Right atrium auricular region (tissue), 2 donors: Measurements from ENCODE around the gene AKAP8. TPM values are rescaled to one million over a fixed set of nuclear protein-coding genes. Genes with fewer than 3 reads are reported as not detected.
"Not testable (repeated sequence)": the region's sequence is repeated elsewhere in the genome, so short reads cannot be mapped to it uniquely, and the experiment has no call there.

Source experiments
- DNase-seq: peaks from one replicate; pipeline ENCODE4 v3.0.0-alpha.2; 2019; ENCODE audit warnings: low spot score
- H3K27ac ChIP-seq, 2 donors: fragments of 200-600 bp; sonication (generic); 1 replicate in 1 of 2; 2 replicates in 1 of 2; pipeline ENCODE4 v1.5.1; 2016 to 2019
- H3K27me3 ChIP-seq, 2 donors: fragments of 200-600 bp; sonication (generic); one replicate each; pipeline versions ENCODE4 v1.5.1 to v1.6.0; 2017 to 2019
- H3K36me3 ChIP-seq: fragments of 200-600 bp; sonication (generic); one replicate; pipeline ENCODE4 v1.5.1; 2016
- H3K4me1 ChIP-seq, 2 donors: fragments of 200-600 bp; sonication (generic); one replicate each; pipeline versions ENCODE4 v1.5.1 to v1.6.0; 2017 to 2019
- H3K4me3 ChIP-seq, 2 donors: fragments of 200-600 bp; sonication (generic); 1 replicate in 1 of 2; 2 replicates in 1 of 2; pipeline ENCODE4 v1.5.1; 2017 to 2019; ENCODE audit warnings: mild to moderate bottlenecking in 1 of 2, moderate library complexity in 1 of 2
- H3K9me3 ChIP-seq, 2 donors: fragments of 200-600 bp; sonication (generic); one replicate each; pipeline ENCODE4 v1.5.1; 2019
- CTCF ChIP-seq, 2 donors: fragments of 200-600 bp; sonication (generic); IDR thresholded peaks; one replicate each; pipeline ENCODE4 v1.5.1; 2019; ENCODE audit warnings: antibody characterized with exemption in 2 of 2
- total RNA-seq, 2 donors: library from RNA; depleted of rRNA; stranded (reverse); fragments of >200 nt; gene quantifications; one replicate each; pipeline ENCODE4 v1.1.0, GENCODE V29; 2016

AKAP8 gene
- total RNA-seq, 2 donors from 2014 or later = 12.3 to 17.9 TPM

DNA sequence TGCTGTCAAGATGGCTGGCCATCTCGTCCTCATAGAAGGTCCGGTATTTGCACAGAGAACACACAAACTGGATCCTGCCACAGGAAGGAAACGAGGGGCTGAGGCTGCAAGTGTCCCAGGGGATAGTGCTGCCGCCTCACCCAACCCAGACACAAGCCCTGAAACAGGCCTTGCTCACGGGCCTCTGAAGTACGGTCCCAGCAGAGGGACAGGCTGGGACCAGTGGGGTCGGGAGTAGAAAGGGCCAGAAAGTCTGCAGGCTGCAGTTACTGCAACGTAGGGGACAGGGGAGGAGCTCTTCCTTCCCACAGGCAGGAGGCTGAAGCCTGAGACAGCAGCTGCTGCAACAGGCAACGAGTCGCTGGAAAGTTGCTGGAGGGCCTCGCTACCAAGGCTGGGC is 18.2 kb upstream of the AKAP8 start:
- Histone ChIP-seq H3K4me3 (no peak overlapping the region), H3K27ac (no peak overlapping the region), H3K36me3 (peaks cover 88% of the 10 kb centered on the region), H3K9me3 (no peaks in the 10 kb centered on the region), H3K27me3 (no peaks in the 10 kb centered on the region), H3K4me1 (peaks cover 0 to 25% of the 10 kb centered on the region in 2 donors)
- DNase-seq = no peak
- TF ChIP-seq CTCF (IDR thresholded peaks at IDR 0.05) = no peak

DNA sequence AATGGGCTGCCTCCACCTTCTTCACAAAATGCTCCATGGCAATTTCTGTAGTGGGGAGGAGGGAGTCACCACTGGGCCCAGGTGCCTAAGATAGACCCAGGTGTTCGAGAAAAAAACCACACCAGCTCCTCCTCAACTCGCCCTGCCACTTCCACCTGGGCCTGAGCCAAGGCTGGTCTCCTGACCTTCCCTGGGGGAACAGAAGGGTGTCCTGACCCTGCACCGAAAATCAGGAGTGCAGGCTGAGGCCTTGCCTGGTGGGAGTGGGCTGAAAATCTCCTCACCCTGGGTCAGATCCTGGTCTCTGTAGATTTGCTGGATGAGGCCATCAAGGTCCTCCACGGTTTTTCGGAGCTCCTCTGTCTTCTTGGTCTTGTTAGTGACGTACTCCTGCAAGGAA is 17.6 kb upstream of the AKAP8 start:
- Histone ChIP-seq H3K4me3 (no peak overlapping the region), H3K4me1 (peaks cover 0 to 20% of the 10 kb centered on the region in 2 donors), H3K27me3 (no peaks in the 10 kb centered on the region), H3K36me3 (peaks cover 90% of the 10 kb centered on the region), H3K27ac (no peak overlapping the region), H3K9me3 (no peaks in the 10 kb centered on the region)
- TF ChIP-seq CTCF (IDR thresholded peaks at IDR 0.05) = no peak
- no peak for DNase-seq

DNA sequence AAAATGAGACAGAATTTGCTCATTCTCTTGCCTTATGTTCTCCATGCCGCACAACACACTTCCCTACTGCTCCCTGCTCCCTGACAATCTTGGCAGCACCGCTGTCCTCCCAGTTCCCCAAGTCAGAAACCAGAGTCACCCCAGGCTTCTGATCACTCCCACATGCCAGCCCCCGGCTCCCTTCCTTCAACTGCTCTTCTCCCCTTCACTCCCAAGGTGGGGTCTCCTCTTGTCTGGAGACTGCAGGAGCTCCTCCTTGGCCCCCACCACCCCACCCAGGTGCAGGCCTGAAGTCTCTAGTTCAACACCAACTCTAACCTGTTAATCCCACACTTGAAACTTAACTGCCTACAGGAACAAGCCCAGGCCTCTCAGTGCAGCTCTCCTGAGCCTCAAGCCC is 16.8 kb upstream of the AKAP8 start:
- H3K36me3 ChIP-seq = peaks cover 93% of the 10 kb centered on the region
- no peak overlapping the region for H3K27ac ChIP-seq
- no peak overlapping the region for H3K4me3 ChIP-seq
- H3K9me3 ChIP-seq = no peaks in the 10 kb centered on the region
- no peaks in the 10 kb centered on the region for H3K27me3 ChIP-seq
- TF ChIP-seq CTCF (IDR thresholded peaks at IDR 0.05) = no peak
- peaks cover 0 to 12% of the 10 kb centered on the region in 2 donors for H3K4me1 ChIP-seq
- DNase-seq = no peak

DNA sequence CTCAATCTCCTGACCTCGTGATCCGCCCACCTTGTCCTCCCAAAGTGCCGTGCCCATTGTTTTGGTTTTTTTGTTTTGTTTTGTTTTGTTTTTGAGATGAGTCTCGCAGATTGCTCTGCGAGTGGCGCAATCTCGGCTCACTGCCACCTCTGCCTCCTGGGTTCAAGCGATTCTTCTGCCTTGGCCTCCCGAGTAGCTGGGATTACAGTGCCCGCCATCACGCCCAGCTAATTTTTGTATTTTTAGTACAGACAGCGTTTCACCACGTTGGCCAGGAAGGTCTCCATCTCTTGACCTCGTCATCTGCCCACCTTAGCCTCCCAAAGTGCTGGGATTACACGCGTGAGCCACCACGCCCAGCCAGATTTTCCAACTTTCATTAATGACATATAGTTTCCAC is 15.7 kb upstream of the AKAP8 start:
- H3K36me3 ChIP-seq = peaks cover 81% of the 10 kb centered on the region
- H3K4me3 ChIP-seq, DNase-seq, H3K27me3 ChIP-seq, H3K9me3 ChIP-seq, H3K27ac ChIP-seq, H3K4me1 ChIP-seq: not testable (repeated sequence)

- TF ChIP-seq CTCF (IDR thresholded peaks at IDR 0.05) = no peak
- H3K4me1 ChIP-seq = no peaks in the 10 kb centered on the region
- no peaks in the 10 kb centered on the region for H3K9me3 ChIP-seq
- no peaks in the 10 kb centered on the region for H3K27me3 ChIP-seq
- peaks cover 73% of the 10 kb centered on the region for H3K36me3 ChIP-seq
- no peak overlapping the region for H3K4me3 ChIP-seq
- DNase-seq = no peak
- H3K27ac ChIP-seq = no peak overlapping the region
Observed at GRCh38 chr19:15394426-15394825, 14.8 kb upstream of the AKAP8 start.

DNA sequence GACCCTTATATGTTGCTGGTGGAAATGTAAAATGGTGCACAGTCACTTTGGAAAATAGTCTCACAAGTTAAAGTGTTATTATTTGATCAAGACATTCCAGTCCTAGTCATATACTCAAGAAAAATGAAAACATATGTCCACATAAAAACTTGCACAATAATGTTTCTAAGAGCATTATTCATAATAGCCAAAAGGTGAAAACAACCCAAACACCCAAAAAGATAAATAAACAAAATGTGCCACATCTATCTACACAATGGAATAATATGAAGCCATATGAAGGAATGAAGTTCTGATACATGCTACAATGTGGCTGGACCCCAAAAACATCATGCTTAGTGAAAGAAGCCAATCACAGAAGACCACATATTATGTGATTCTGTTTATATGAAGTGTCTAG is 14.4 kb upstream of the AKAP8 start:
- Histone ChIP-seq H3K27me3 (no peaks in the 10 kb centered on the region), H3K27ac (no peak overlapping the region), H3K4me3 (no peak overlapping the region), H3K4me1 (no peaks in the 10 kb centered on the region), H3K9me3 (no peaks in the 10 kb centered on the region), H3K36me3 (peaks cover 68% of the 10 kb centered on the region)
- no peak for DNase-seq
- no peak for TF ChIP-seq CTCF (IDR thresholded peaks at IDR 0.05)
